Left renal pelvis (tissue), 4 donors: ENCODE results near the gene GPR75. TPM values are rescaled to one million over a fixed set of nuclear protein-coding genes. Genes with fewer than 3 reads are reported as not detected.
"Not testable (repeated sequence)": the region's sequence is repeated elsewhere in the genome, so short reads cannot be mapped to it uniquely, and the experiment has no call there.

Source experiments
- DNase-seq, 4 donors: peaks; one replicate each; pipeline ENCODE4 v3.0.0-alpha.2; 2013; ENCODE audit warnings: low read depth in 4 of 4, low spot score in 3 of 4
- polyA plus RNA-seq, 4 donors: library from polyadenylated mRNA; unstranded; fragments of 120-200 nt; gene quantifications; one replicate each; pipeline ENCODE4 v1.2.1, GENCODE V29; 2013; ENCODE audit not compliant: insufficient read length in 4 of 4

Gene GPR75
- polyA plus RNA-seq, 4 donors, result 1.8 to 3.9 (median 2.3) TPM

GRCh38 chr2:53854678-53855077, 5.1 kb downstream of the GPR75 start:
- no peak for DNase-seq

GRCh38 chr2:53852532-53852931, 7.2 kb downstream of the GPR75 start:
- DNase-seq, result no peak

- not testable (repeated sequence) for DNase-seq
Measured at GRCh38 chr2:53851052-53851757, 8.6 kb downstream of the GPR75 start.

- no peak for DNase-seq
Measured at GRCh38 chr2:53848062-53848461, 11.7 kb downstream of the GPR75 start.

- no peak for DNase-seq
Measured at GRCh38 chr2:53843595-53843994, 16.2 kb downstream of the GPR75 start.

- no peak for DNase-seq
Measured at GRCh38 chr2:53842891-53843290, 16.9 kb downstream of the GPR75 start.

- not testable (repeated sequence) for DNase-seq
Measured at GRCh38 chr2:53841651-53842050, 18.1 kb downstream of the GPR75 start.

GRCh38 chr2:53840580-53840979, 19.2 kb downstream of the GPR75 start:
- no peak for DNase-seq

- not testable (repeated sequence) for DNase-seq
Measured at GRCh38 chr2:53829980-53830290, 29.8 kb downstream of the GPR75 start.

- DNase-seq, result no peak
Measured at GRCh38 chr2:53829273-53829979, 30.3 kb downstream of the GPR75 start.

GRCh38 chr2:53828331-53828730, 31.4 kb downstream of the GPR75 start:
- no peak for DNase-seq

- no peak for DNase-seq
Measured at GRCh38 chr2:53827398-53828175, 32.2 kb downstream of the GPR75 start.

GRCh38 chr2:53826587-53827397, 33.0 kb downstream of the GPR75 start:
- no peak for DNase-seq

- no peak for DNase-seq
Measured at GRCh38 chr2:53826030-53826410, 33.7 kb downstream of the GPR75 start.

GRCh38 chr2:53823639-53824038, 36.1 kb downstream of the GPR75 start:
- not testable (repeated sequence) for DNase-seq

- DNase-seq, result no peak
Measured at GRCh38 chr2:53821810-53822209, 38.0 kb downstream of the GPR75 start.

GRCh38 chr2:53820711-53821110, 39.1 kb downstream of the GPR75 start:
- DNase-seq, result no peak

GRCh38 chr2:53820048-53820447, 39.7 kb downstream of the GPR75 start:
- no peak for DNase-seq

- DNase-seq, result no peak
Measured at GRCh38 chr2:53819634-53820033, 40.1 kb downstream of the GPR75 start.

- no peak for DNase-seq
Measured at GRCh38 chr2:53818854-53819435, 40.8 kb downstream of the GPR75 start.
